Upper lobe of left lung (tissue), 6 donors: ENCODE measurements around the gene GRID1. TPM values are rescaled to one million over a fixed set of nuclear protein-coding genes. Genes with fewer than 3 reads are reported as not detected.

ENCODE experiments used
- ATAC-seq, 2 donors: fragments of 200-7000 bp; cut with Tn5 transposase; one replicate each; pipeline ENCODE4 v1.9.1; 2022; ENCODE audit warnings: mild to moderate bottlenecking in 2 of 2, moderate library complexity in 2 of 2; ENCODE audit not compliant: low FRiP score in 2 of 2
- DNase-seq, 2 donors: peaks; one replicate each; pipeline ENCODE4 v3.0.0-alpha.2; 2019 to 2020
- H3K27ac ChIP-seq, 4 donors: fragments of 200-600 bp; sonication (generic); one replicate each; pipeline ENCODE4 v1.5.1; 2016 to 2019
- H3K27me3 ChIP-seq, 4 donors: fragments of 200-600 bp; sonication (generic); one replicate each; pipeline ENCODE4 v1.5.1; 2017 to 2019
- H3K36me3 ChIP-seq, 4 donors: fragments of 200-600 bp; sonication (generic); one replicate each; pipeline ENCODE4 v1.5.1; 2016 to 2019
- H3K4me1 ChIP-seq, 4 donors: fragments of 200-600 bp; sonication (generic); one replicate each; pipeline ENCODE4 v1.5.1; 2018 to 2019
- H3K4me3 ChIP-seq, 4 donors: fragments of 200-600 bp; sonication (generic); one replicate each; pipeline ENCODE4 v1.5.1; 2017 to 2019; ENCODE audit warnings: mild to moderate bottlenecking in 2 of 4, moderate library complexity in 1 of 4
- H3K9me3 ChIP-seq, 4 donors: fragments of 200-600 bp; sonication (generic); one replicate each; pipeline ENCODE4 v1.5.1; 2018 to 2019
- CTCF ChIP-seq, 6 experiments: fragments of 450-650 bp in 4 of 6; fragments of 200-600 bp in 2 of 6; sonication (generic) in 2 of 6; IDR thresholded peaks; one replicate each; pipeline ENCODE4 v1.5.1; 2016 to 2019; ENCODE audit warnings: antibody characterized with exemption in 6 of 6
- EP300 ChIP-seq, 4 donors: sonication (generic); formaldehyde crosslinking; IDR thresholded peaks; one replicate each; pipeline ENCODE4 v1.5.1; 2017; ENCODE audit warnings: antibody characterized with exemption in 4 of 4, control low read depth in 2 of 4
- POLR2A ChIP-seq, 4 donors: fragments of 450-650 bp; IDR thresholded peaks; one replicate each; pipeline ENCODE4 v1.5.1; 2016 to 2017; ENCODE audit warnings: antibody characterized with exemption in 4 of 4, mild to moderate bottlenecking in 2 of 4
- POLR2AphosphoS5 ChIP-seq, 2 donors: sonication (generic); formaldehyde crosslinking; IDR thresholded peaks; one replicate each; pipeline ENCODE4 v1.5.1; 2017; ENCODE audit warnings: antibody characterized with exemption in 2 of 2
- WGBS, 2 donors: methylation state at CpG; one replicate each; pipeline ENCODE4 v1.1.5; 2017 to 2018; 5-methylcytosine and 5-hydroxymethylcytosine counted together
- total RNA-seq, 6 donors: library from RNA; depleted of rRNA in 4 of 6; stranded (reverse); fragments of >200 nt in 4 of 6; gene quantifications; one replicate each; pipeline versions ENCODE4 v1.1.0 to v1.2.1, GENCODE V29; 2016 to 2021
- donor health status: DM: no; HTN: no; CAD: no; lungs with moderate emphysema.
- donor health status: DM: no; HTN: yes; CAD: no; lungs with severe emphysema.

The GRID1 gene
- total RNA-seq, 6 donors from 2014 or later = 1.5 to 5.2 (median 3.2) TPM

GRCh38 chr10:86218160-86218559 lies 148.4 kb downstream of the GRID1 start:
- DNase-seq (no peak), ATAC-seq (no peak)
- Histone ChIP-seq H3K27ac (no peak overlapping the region), H3K27me3 (no peaks in the 10 kb centered on the region), H3K4me1 (no peaks in the 10 kb centered on the region), H3K4me3 (no peak overlapping the region), H3K36me3 (no peaks in the 10 kb centered on the region), H3K9me3 (no peaks in the 10 kb centered on the region)
- TF ChIP-seq POLR2A (IDR thresholded peaks at IDR 0.05) (no peak), CTCF (IDR thresholded peaks at IDR 0.05) (no peak), EP300 (IDR thresholded peaks at IDR 0.05) (no peak), POLR2AphosphoS5 (IDR thresholded peaks at IDR 0.05) (no peak)
- 94 to 95% methylated on average over 4 of the region's 4 CpGs for WGBS, 2 donors

- Histone ChIP-seq H3K27me3 (no peaks in the 10 kb centered on the region), H3K4me3 (no peak overlapping the region), H3K4me1 (no peaks in the 10 kb centered on the region), H3K9me3 (no peaks in the 10 kb centered on the region), H3K36me3 (no peaks in the 10 kb centered on the region), H3K27ac (no peak overlapping the region)
- ATAC-seq (no peak), DNase-seq (no peak)
- no peak for TF ChIP-seq POLR2AphosphoS5 (IDR thresholded peaks at IDR 0.05)
- no peak for TF ChIP-seq EP300 (IDR thresholded peaks at IDR 0.05)
- TF ChIP-seq POLR2A (IDR thresholded peaks at IDR 0.05) = no peak
- no peak for TF ChIP-seq CTCF (IDR thresholded peaks at IDR 0.05)
- 73 to 82% methylated on average over 7 to 10 of the region's 10 CpGs for WGBS, 2 donors
Measured at GRCh38 chr10:86217371-86218080, 149.1 kb downstream of the GRID1 start.

- H3K27me3 ChIP-seq = no peaks in the 10 kb centered on the region
- no peaks in the 10 kb centered on the region for H3K9me3 ChIP-seq
- DNase-seq (no peak), ATAC-seq (no peak)
- H3K4me3 ChIP-seq = no peak overlapping the region
- H3K27ac ChIP-seq = no peak overlapping the region
- H3K36me3 ChIP-seq = no peaks in the 10 kb centered on the region
- TF ChIP-seq EP300 (IDR thresholded peaks at IDR 0.05) = no peak
- TF ChIP-seq POLR2AphosphoS5 (IDR thresholded peaks at IDR 0.05) = no peak
- no peak for TF ChIP-seq CTCF (IDR thresholded peaks at IDR 0.05)
- no peak for TF ChIP-seq POLR2A (IDR thresholded peaks at IDR 0.05)
- no peaks in the 10 kb centered on the region for H3K4me1 ChIP-seq
- WGBS, 2 donors = 83% methylated on average over 1 of the region's 1 CpG
Measured at GRCh38 chr10:86216886-86217285, 149.7 kb downstream of the GRID1 start.

- TF ChIP-seq CTCF (IDR thresholded peaks at IDR 0.05) = no peak
- TF ChIP-seq POLR2A (IDR thresholded peaks at IDR 0.05) = no peak
- TF ChIP-seq EP300 (IDR thresholded peaks at IDR 0.05) = no peak
- no peak for TF ChIP-seq POLR2AphosphoS5 (IDR thresholded peaks at IDR 0.05)
- no peaks in the 10 kb centered on the region for H3K4me1 ChIP-seq
- H3K4me3 ChIP-seq = no peak overlapping the region
- H3K27ac ChIP-seq = no peak overlapping the region
- H3K27me3 ChIP-seq = no peaks in the 10 kb centered on the region
- ATAC-seq (no peak), DNase-seq (no peak)
- no peaks in the 10 kb centered on the region for H3K36me3 ChIP-seq
- no peaks in the 10 kb centered on the region for H3K9me3 ChIP-seq
- 71 to 77% methylated on average over 5 of the region's 5 CpGs for WGBS, 2 donors
Measured at GRCh38 chr10:86215712-86216111, 150.9 kb downstream of the GRID1 start.

- H3K9me3 ChIP-seq = no peaks in the 10 kb centered on the region
- 88% methylated on average over 4 of the region's 4 CpGs; no CpG with 5 or more reads in 1 of the 2 donors for WGBS, 2 donors
- no peak for TF ChIP-seq EP300 (IDR thresholded peaks at IDR 0.05)
- TF ChIP-seq POLR2AphosphoS5 (IDR thresholded peaks at IDR 0.05) = no peak
- no peak for TF ChIP-seq CTCF (IDR thresholded peaks at IDR 0.05)
- no peak for TF ChIP-seq POLR2A (IDR thresholded peaks at IDR 0.05)
- H3K4me1 ChIP-seq = no peaks in the 10 kb centered on the region
- ATAC-seq (no peak), DNase-seq (no peak)
- H3K27me3 ChIP-seq = no peaks in the 10 kb centered on the region
- no peaks in the 10 kb centered on the region for H3K36me3 ChIP-seq
- no peak overlapping the region for H3K4me3 ChIP-seq
- H3K27ac ChIP-seq = no peak overlapping the region
Measured at GRCh38 chr10:86215046-86215445, 151.5 kb downstream of the GRID1 start.
